K562 (cell line): ENCODE data around the gene NT5C. TPM values are rescaled to one million over a fixed set of nuclear protein-coding genes. Genes with fewer than 3 reads are reported as not detected.
A peak's percentile ranks its signal among the peaks of the same experiment; 100 is the strongest.

Source experiments
- ARID1B ChIP-seq: fragments of 450-650 bp; IDR thresholded peaks from 2 replicates; pipeline ENCODE4 v1.6.1; 2016; ENCODE audit warnings: antibody characterized with exemption, mild to moderate bottlenecking, inconsistent platforms
- BRD9 ChIP-seq: fragments of 450-650 bp; IDR thresholded peaks from 2 replicates; pipeline ENCODE4 v1.6.1; 2018; ENCODE audit warnings: low read depth; ENCODE audit not compliant: partially characterized antibody
- HEY1 ChIP-seq: fragments of 250-450 bp; sonication (Bioruptor Pico); IDR thresholded peaks from 2 replicates; pipeline ENCODE4 v1.5.0; 2020; ENCODE audit warnings: mild to moderate bottlenecking, moderate library complexity, borderline replicate concordance
- L3MBTL2 ChIP-seq: fragments of 450-650 bp; IDR thresholded peaks from 2 replicates; pipeline ENCODE4 v1.6.1; 2016; ENCODE audit warnings: mild to moderate bottlenecking, moderate library complexity
- LCOR ChIP-seq: sonication (generic); formaldehyde crosslinking; IDR thresholded peaks from 2 replicates; pipeline ENCODE4 v1.8.0; 2022; ENCODE audit warnings: mild to moderate bottlenecking, missing genetic modification reagents
- MCM2 ChIP-seq: fragments of 450-650 bp; IDR thresholded peaks from 2 replicates; pipeline ENCODE4 v1.6.1; 2017; ENCODE audit warnings: low read depth, mild to moderate bottlenecking
- PCBP1 ChIP-seq: fragments of 200-400 bp; formaldehyde crosslinking; IDR thresholded peaks from 2 replicates; pipeline ENCODE4 v1.6.1; 2018; ENCODE audit warnings: mild to moderate bottlenecking, low read depth, low read length; ENCODE audit not compliant: poor library complexity, severe bottlenecking
- PRMT5 ChIP-seq: sonication (generic); formaldehyde crosslinking; IDR thresholded peaks from 2 replicates; pipeline ENCODE4 v1.5.0; 2020; ENCODE audit warnings: missing genetic modification reagents
- PTTG1 ChIP-seq: fragments of 450-650 bp; IDR thresholded peaks from 2 replicates; pipeline ENCODE4 v1.6.1; 2016; ENCODE audit warnings: low read depth, mild to moderate bottlenecking, missing genetic modification characterization, missing compliant biosample characterization
- RNF2 ChIP-seq: sonication (generic); IDR thresholded peaks from 2 replicates; pipeline ENCODE4 v1.6.1; 2016
- SP1 ChIP-seq: sonication (generic); formaldehyde crosslinking; IDR thresholded peaks from 2 replicates; pipeline ENCODE4 v1.8.1; 2022; ENCODE audit warnings: mild to moderate bottlenecking, missing genetic modification reagents
- TFAM ChIP-seq: fragments of 250-450 bp; sonication (Bioruptor Pico); conservative IDR thresholded peaks from 2 replicates; pipeline ENCODE4 v1.5.0; 2021; ENCODE audit warnings: mild to moderate bottlenecking, moderate library complexity
- polyA plus RNA-seq, 8 experiments: library from polyadenylated mRNA; depleted of rRNA in 4 of 8; stranded (reverse) in 5 of 8; unstranded in 3 of 8; fragments of >200 nt; fragmentation: Nextera tagmentation in 2 of 8; fragmentation: Illumina TruSeq in 1 of 8; extraction: Ambion mirVana in 2 of 8; extraction: Trizol in 1 of 8; gene quantifications; 2 replicates each; pipeline versions ENCODE4 v1.2.1 to v1.2.3, GENCODE V29; 2011 to 2014; ENCODE audit warnings: inconsistent platforms in 1 of 8, missing spikeins in 1 of 8
- total RNA-seq, 7 experiments: library from RNA; depleted of rRNA in 6 of 7; stranded (reverse); fragments of >200 nt in 6 of 7; fragmentation: Illumina TruSeq in 2 of 7; extraction: Trizol in 2 of 7; gene quantifications; 2 replicates each; pipeline versions ENCODE4 v1.2.1 to v1.2.3, GENCODE V29; 2011 to 2021; ENCODE audit warnings: low replicate concordance in 1 of 7
- TF ChIP-seq, protein P1 (sequence below): fragments of 200-800 bp; sonication (Bioruptor generic); IDR thresholded peaks from 2 replicates; pipeline ENCODE4 v1.6.1; 2016; ENCODE audit warnings: missing genetic modification characterization, missing compliant biosample characterization
- TF ChIP-seq, protein P2 (sequence below): sonication (generic); formaldehyde crosslinking; IDR thresholded peaks from 2 replicates; pipeline ENCODE4 v1.8.0; 2022; ENCODE audit warnings: missing genetic modification reagents, mild to moderate bottlenecking, moderate library complexity, borderline replicate concordance
- TF ChIP-seq, protein P3 (sequence below), 3 experiments: fragments of 200-800 bp in 1 of 3; sonication (Bioruptor generic) in 1 of 3; sonication (generic) in 1 of 3; formaldehyde crosslinking in 1 of 3; IDR thresholded peaks; 2 replicates each; pipeline versions ENCODE4 v1.6.1 to v1.8.0; 2016 to 2022; ENCODE audit warnings: mild to moderate bottlenecking in 2 of 3, missing compliant biosample characterization in 2 of 3, missing genetic modification characterization in 2 of 3, missing genetic modification reagents in 1 of 3
- TF ChIP-seq, protein P4 (sequence below): fragments of 450-650 bp; formaldehyde crosslinking; IDR thresholded peaks from 2 replicates; pipeline ENCODE4 v1.4.0; 2020; ENCODE audit warnings: mild to moderate bottlenecking, moderate library complexity
- TF ChIP-seq, protein P5 (sequence below): sonication (generic); formaldehyde crosslinking; IDR thresholded peaks from 2 replicates; pipeline ENCODE4 v1.8.0; 2022; ENCODE audit warnings: mild to moderate bottlenecking, missing genetic modification reagents

The NT5C gene
- total and polyA plus RNA-seq, 9 of the 15 experiments (the other 6 are each of a cell fraction or from before 2014, with no cell fraction given) = 2.9 to 205 (median 45.0) TPM

DNA sequence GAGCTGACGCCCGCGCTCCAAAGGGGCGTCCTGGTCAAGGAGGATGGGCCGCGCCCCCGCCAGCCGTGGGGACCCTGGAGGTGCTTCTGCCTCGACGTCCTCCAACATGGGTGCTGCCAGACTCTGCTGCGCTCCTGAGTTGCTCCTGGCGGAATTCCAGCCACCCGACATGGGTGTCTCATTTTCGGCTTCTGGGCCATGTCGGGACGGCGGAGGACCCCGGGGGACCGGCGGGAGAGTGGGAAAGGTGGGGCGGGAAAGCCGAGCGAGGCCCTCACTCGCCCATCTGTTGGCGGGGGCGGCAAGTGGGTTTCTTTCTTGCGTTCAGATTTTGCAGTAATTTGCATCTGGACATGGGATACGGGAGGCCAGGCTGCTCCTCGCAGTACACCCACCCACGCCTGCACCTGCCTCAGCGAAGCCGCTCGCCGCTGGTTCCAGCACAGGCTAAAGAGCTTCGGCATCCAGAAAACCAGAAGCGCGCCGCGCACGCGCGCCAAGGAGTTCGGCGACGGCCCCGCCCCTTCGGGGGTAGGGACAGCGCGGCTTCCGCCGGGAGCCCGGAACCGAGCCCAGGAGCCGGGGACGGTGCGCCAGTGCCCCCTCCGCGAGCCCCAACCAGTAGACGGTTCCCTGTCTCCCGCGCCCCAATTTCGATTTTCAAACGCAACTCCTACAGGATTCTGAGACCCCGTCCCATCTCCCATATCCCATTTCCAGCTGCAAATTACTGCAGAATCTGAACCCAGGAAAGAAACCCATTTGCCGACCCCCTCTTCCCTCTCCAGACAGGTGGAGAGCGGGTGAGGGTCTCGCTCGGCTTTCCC, 21.9 kb downstream of the NT5C start, which contains the start of gene ARMC7 (continued):
- TF ChIP-seq, protein P1, sequence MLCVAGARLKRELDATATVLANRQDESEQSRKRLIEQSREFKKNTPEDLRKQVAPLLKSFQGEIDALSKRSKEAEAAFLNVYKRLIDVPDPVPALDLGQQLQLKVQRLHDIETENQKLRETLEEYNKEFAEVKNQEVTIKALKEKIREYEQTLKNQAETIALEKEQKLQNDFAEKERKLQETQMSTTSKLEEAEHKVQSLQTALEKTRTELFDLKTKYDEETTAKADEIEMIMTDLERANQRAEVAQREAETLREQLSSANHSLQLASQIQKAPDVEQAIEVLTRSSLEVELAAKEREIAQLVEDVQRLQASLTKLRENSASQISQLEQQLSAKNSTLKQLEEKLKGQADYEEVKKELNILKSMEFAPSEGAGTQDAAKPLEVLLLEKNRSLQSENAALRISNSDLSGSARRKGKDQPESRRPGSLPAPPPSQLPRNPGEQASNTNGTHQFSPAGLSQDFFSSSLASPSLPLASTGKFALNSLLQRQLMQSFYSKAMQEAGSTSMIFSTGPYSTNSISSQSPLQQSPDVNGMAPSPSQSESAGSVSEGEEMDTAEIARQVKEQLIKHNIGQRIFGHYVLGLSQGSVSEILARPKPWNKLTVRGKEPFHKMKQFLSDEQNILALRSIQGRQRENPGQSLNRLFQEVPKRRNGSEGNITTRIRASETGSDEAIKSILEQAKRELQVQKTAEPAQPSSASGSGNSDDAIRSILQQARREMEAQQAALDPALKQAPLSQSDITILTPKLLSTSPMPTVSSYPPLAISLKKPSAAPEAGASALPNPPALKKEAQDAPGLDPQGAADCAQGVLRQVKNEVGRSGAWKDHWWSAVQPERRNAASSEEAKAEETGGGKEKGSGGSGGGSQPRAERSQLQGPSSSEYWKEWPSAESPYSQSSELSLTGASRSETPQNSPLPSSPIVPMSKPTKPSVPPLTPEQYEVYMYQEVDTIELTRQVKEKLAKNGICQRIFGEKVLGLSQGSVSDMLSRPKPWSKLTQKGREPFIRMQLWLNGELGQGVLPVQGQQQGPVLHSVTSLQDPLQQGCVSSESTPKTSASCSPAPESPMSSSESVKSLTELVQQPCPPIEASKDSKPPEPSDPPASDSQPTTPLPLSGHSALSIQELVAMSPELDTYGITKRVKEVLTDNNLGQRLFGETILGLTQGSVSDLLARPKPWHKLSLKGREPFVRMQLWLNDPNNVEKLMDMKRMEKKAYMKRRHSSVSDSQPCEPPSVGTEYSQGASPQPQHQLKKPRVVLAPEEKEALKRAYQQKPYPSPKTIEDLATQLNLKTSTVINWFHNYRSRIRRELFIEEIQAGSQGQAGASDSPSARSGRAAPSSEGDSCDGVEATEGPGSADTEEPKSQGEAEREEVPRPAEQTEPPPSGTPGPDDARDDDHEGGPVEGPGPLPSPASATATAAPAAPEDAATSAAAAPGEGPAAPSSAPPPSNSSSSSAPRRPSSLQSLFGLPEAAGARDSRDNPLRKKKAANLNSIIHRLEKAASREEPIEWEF (CRISPR knock-in tag) = no peak
- 0 out of 2 replicates have a peak, but pooled peaks have one; percentile 29 for TF ChIP-seq RNF2
- TF ChIP-seq, protein P2, sequence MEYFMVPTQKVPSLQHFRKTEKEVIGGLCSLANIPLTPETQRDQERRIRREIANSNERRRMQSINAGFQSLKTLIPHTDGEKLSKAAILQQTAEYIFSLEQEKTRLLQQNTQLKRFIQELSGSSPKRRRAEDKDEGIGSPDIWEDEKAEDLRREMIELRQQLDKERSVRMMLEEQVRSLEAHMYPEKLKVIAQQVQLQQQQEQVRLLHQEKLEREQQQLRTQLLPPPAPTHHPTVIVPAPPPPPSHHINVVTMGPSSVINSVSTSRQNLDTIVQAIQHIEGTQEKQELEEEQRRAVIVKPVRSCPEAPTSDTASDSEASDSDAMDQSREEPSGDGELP (CRISPR knock-in tag) = peak; percentile 43; the same call in 1 of the 2 replicates
- no peak for TF ChIP-seq BRD9
- TF ChIP-seq PTTG1 = no peak
- TF ChIP-seq, protein P3, sequence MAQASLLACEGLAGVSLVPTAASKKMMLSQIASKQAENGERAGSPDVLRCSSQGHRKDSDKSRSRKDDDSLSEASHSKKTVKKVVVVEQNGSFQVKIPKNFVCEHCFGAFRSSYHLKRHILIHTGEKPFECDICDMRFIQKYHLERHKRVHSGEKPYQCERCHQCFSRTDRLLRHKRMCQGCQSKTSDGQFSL (CRISPR knock-in tag; IDR thresholded peaks at IDR 0.05) = no peak
- TF ChIP-seq, protein P3 (tag; IDR thresholded peaks at IDR 0.05) = no peak
- TF ChIP-seq LCOR = no peak
- 0 out of 2 replicates have a peak, but pooled peaks have one; percentile 28 for TF ChIP-seq SP1 (CRISPR knock-in tag)
- no peak for TF ChIP-seq PRMT5 (CRISPR knock-in tag)
- TF ChIP-seq TFAM (CRISPR knock-in tag) = no peak
- no peak for TF ChIP-seq HEY1 (CRISPR knock-in tag)
- TF ChIP-seq, protein P4, sequence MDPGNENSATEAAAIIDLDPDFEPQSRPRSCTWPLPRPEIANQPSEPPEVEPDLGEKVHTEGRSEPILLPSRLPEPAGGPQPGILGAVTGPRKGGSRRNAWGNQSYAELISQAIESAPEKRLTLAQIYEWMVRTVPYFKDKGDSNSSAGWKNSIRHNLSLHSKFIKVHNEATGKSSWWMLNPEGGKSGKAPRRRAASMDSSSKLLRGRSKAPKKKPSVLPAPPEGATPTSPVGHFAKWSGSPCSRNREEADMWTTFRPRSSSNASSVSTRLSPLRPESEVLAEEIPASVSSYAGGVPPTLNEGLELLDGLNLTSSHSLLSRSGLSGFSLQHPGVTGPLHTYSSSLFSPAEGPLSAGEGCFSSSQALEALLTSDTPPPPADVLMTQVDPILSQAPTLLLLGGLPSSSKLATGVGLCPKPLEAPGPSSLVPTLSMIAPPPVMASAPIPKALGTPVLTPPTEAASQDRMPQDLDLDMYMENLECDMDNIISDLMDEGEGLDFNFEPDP (CRISPR knock-in tag) = no peak
- no peak for TF ChIP-seq ARID1B
- TF ChIP-seq L3MBTL2 = peak; percentile 83
- TF ChIP-seq, protein P5, sequence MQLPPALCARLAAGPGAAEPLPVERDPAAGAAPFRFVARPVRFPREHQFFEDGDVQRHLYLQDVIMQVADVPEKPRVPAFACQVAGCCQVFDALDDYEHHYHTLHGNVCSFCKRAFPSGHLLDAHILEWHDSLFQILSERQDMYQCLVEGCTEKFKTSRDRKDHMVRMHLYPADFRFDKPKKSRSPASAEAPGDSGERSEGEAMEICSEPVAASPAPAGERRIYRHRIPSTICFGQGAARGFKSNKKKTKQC (CRISPR knock-in tag) = no peak
- peak; percentile 49 for TF ChIP-seq PCBP1
- no peak for TF ChIP-seq MCM2
